OCI-LY1 (cell line): ENCODE results near the gene NEGR1.

Experiments used
- H2AFZ ChIP-seq: fragments of 200-600 bp; sonication (generic), shearing (Covaris generic); 2 replicates; pipeline ENCODE4 v1.6.0; 2014; ENCODE audit warnings: antibody characterized with exemption, mild to moderate bottlenecking, low read length
- H3F3A ChIP-seq: fragments of 200-600 bp; sonication (generic), shearing (Covaris generic); 2 replicates; pipeline ENCODE4 v1.6.0; 2014; ENCODE audit warnings: mild to moderate bottlenecking, antibody characterized with exemption, low read length, moderate library complexity; ENCODE audit not compliant: insufficient read depth
- H3K27ac ChIP-seq: fragments of 200-600 bp; sonication (generic); 2 replicates; pipeline ENCODE4 v1.5.1; 2014; ENCODE audit warnings: low read length, mixed run types, mild to moderate bottlenecking, low read depth; ENCODE audit not compliant: poor library complexity, severe bottlenecking
- H3K27me3 ChIP-seq: fragments of 200-600 bp; sonication (generic); 2 replicates; pipeline ENCODE4 v1.6.0; 2014; ENCODE audit warnings: antibody characterized with exemption, mild to moderate bottlenecking, low read length, moderate library complexity; ENCODE audit not compliant: insufficient read depth
- H3K36me3 ChIP-seq: fragments of 200-600 bp; sonication (generic); 2 replicates; pipeline ENCODE4 v1.6.1; 2014; ENCODE audit warnings: mild to moderate bottlenecking, antibody characterized with exemption, low read length, moderate library complexity, mixed read lengths; ENCODE audit not compliant: insufficient read depth
- H3K4me1 ChIP-seq: fragments of 200-600 bp; sonication (generic); 2 replicates; pipeline ENCODE4 v1.5.1; 2014; ENCODE audit warnings: mild to moderate bottlenecking, low read length, moderate library complexity; ENCODE audit not compliant: insufficient read depth, severe bottlenecking
- H3K4me2 ChIP-seq: fragments of 200-600 bp; sonication (generic), shearing (Covaris generic); 2 replicates; pipeline ENCODE4 v1.6.1; 2014; ENCODE audit warnings: low read length
- H3K4me3 ChIP-seq: fragments of 200-600 bp; sonication (generic); 2 replicates; pipeline ENCODE4 v1.5.1; 2014; ENCODE audit warnings: low read length, low read depth, mild to moderate bottlenecking, mixed read lengths; ENCODE audit not compliant: poor library complexity, severe bottlenecking
- H3K79me2 ChIP-seq: fragments of 200-600 bp; shearing (Covaris generic); 2 replicates; pipeline ENCODE4 v1.6.1; 2016; ENCODE audit warnings: mixed run types, low read length, mixed read lengths; ENCODE audit not compliant: insufficient read depth
- H3K9ac ChIP-seq: fragments of 200-600 bp; sonication (generic), shearing (Covaris generic); 2 replicates; pipeline ENCODE4 v1.6.1; 2014; ENCODE audit warnings: mild to moderate bottlenecking, low read length, mixed read lengths
- H3K9me2 ChIP-seq: fragments of 200-600 bp; sonication (generic), shearing (Covaris generic); 2 replicates; pipeline ENCODE4 v1.6.1; 2014; ENCODE audit warnings: low read depth, mild to moderate bottlenecking, low read length, mixed read lengths
- H3K9me3 ChIP-seq: fragments of 200-600 bp; shearing (Covaris generic); 2 replicates; pipeline ENCODE4 v1.6.1; 2014; ENCODE audit warnings: low read length, mixed read lengths
- H4K20me1 ChIP-seq: fragments of 200-600 bp; sonication (generic), shearing (Covaris generic); 2 replicates; pipeline ENCODE4 v1.6.0; 2016; ENCODE audit warnings: mild to moderate bottlenecking, low read length; ENCODE audit not compliant: insufficient read depth
- CTCF ChIP-seq: fragments of 200-600 bp; sonication (generic), shearing (Covaris generic); IDR thresholded peaks from 2 replicates; pipeline ENCODE4 v1.5.1; 2017; ENCODE audit warnings: mild to moderate bottlenecking, antibody characterized with exemption, low read length, moderate library complexity, mixed read lengths
- EZH2 ChIP-seq: fragments of 200-600 bp; sonication (generic), shearing (Covaris generic); IDR thresholded peaks from 2 replicates; pipeline ENCODE4 v1.8.0; 2017; ENCODE audit warnings: borderline replicate concordance, mixed run types, mild to moderate bottlenecking, antibody characterized with exemption, low read length, moderate library complexity, mixed read lengths

The NEGR1 gene

GRCh38 chr1:71823708-71824305 is 458.5 kb downstream of the NEGR1 start:
- H4K20me1 ChIP-seq: no peaks in the 10 kb centered on the region
- no peaks in the 10 kb centered on the region for H3K9me3 ChIP-seq
- H3K79me2 ChIP-seq: no peaks in the 10 kb centered on the region
- no peak overlapping the region for H3K4me2 ChIP-seq
- no peak for TF ChIP-seq EZH2
- no peak for TF ChIP-seq CTCF
- H3F3A ChIP-seq: no peaks in the 10 kb centered on the region
- no peak overlapping the region for H2AFZ ChIP-seq
- no peaks in the 10 kb centered on the region for H3K9me2 ChIP-seq
- H3K4me1 ChIP-seq: no peaks in the 10 kb centered on the region
- no peak overlapping the region for H3K27ac ChIP-seq
- H3K9ac ChIP-seq: no peak overlapping the region
- H3K36me3 ChIP-seq: no peaks in the 10 kb centered on the region
- no peaks in the 10 kb centered on the region for H3K27me3 ChIP-seq
- no peak overlapping the region for H3K4me3 ChIP-seq

GRCh38 chr1:71817028-71817427 is 465.3 kb downstream of the NEGR1 start:
- no peaks in the 10 kb centered on the region for H3K9me2 ChIP-seq
- H2AFZ ChIP-seq: no peak overlapping the region
- TF ChIP-seq EZH2 (no peak), CTCF (no peak)

GRCh38 chr1:71809085-71809484 is 473.3 kb downstream of the NEGR1 start:
- no peak overlapping the region for H3K4me3 ChIP-seq
- H3F3A ChIP-seq: no peaks in the 10 kb centered on the region
- no peaks in the 10 kb centered on the region for H3K36me3 ChIP-seq
- no peak for TF ChIP-seq CTCF
- no peak for TF ChIP-seq EZH2
- no peaks in the 10 kb centered on the region for H3K9me3 ChIP-seq
- no peak overlapping the region for H3K27ac ChIP-seq
- no peaks in the 10 kb centered on the region for H4K20me1 ChIP-seq
- H3K4me1 ChIP-seq: no peaks in the 10 kb centered on the region
- H3K79me2 ChIP-seq: no peaks in the 10 kb centered on the region
- H3K4me2 ChIP-seq: no peak overlapping the region
- no peaks in the 10 kb centered on the region for H3K27me3 ChIP-seq
- H2AFZ ChIP-seq: no peak overlapping the region
- H3K9me2 ChIP-seq: no peaks in the 10 kb centered on the region
- no peak overlapping the region for H3K9ac ChIP-seq

More at GRCh38 chr1:71817028-71817427, 465.3 kb downstream of the NEGR1 start:
- no peaks in the 10 kb centered on the region for H3F3A ChIP-seq
- H3K9ac ChIP-seq: no peak overlapping the region
- H3K4me1 ChIP-seq: no peaks in the 10 kb centered on the region
- no peaks in the 10 kb centered on the region for H3K36me3 ChIP-seq
- H3K4me3 ChIP-seq: no peak overlapping the region
- no peaks in the 10 kb centered on the region for H4K20me1 ChIP-seq
- H3K79me2 ChIP-seq: no peaks in the 10 kb centered on the region
- no peak overlapping the region for H3K4me2 ChIP-seq
- no peaks in the 10 kb centered on the region for H3K9me3 ChIP-seq
- H3K27me3 ChIP-seq: no peaks in the 10 kb centered on the region
- no peak overlapping the region for H3K27ac ChIP-seq
